Measurements from ENCODE around the gene PRDM13. TPM values are rescaled to one million over a fixed set of nuclear protein-coding genes. Genes with fewer than 3 reads are reported as not detected.

PRDM13 gene
- polyA plus RNA-seq, 4 donors: 0.03 TPM; not detected in 3

DNA sequence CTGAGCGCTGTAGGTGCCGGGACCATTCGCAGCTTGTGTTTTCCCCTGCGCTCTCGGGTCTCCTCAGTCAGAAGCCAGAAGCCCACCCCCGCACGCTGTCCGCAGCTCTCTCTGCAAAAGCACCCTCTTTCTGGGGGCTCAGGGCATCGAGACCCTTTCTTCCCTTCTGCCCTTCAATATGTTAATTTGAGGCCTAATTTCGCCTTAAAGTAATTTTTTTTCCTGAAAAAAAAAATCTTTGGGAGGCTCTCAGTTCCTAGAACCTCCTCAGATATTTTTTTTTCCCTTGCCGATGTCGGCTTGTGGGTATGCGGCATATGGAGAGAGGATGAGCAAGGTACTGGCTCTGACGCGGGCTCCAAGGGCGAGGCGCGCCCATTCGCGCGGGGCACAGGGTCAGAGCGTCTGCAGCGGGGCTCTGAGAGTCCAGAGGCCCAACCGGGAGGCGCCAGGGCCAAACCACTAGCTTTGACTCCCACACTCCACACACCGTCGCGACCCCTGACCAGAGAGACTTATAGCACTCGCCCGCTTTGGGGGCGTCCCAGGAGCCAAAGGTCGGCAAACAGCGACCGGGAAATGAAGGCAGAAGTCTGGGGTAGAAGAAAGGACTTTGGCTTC lies 893 bp downstream of the PRDM13 start:
- Histone ChIP-seq H3K9me3 (ENCODE audit: control insufficient read depth in 2 of 2, insufficient read depth in 1 of 2, low read depth in 1 of 2, low read length in 1 of 2) (peaks cover 0 to 5% of the 10 kb centered on the region in 2 donors), H3K4me1 (ENCODE audit: control insufficient read depth in 3 of 3, insufficient read depth in 2 of 3, low read depth in 1 of 3, low read length in 2 of 3) (peaks cover 0 to 13% (median 6%) of the 10 kb centered on the region in 3 donors), H3K27ac (ENCODE audit: low read depth in 1 of 3, low read length in 2 of 3) (no peak overlapping the region), H3K36me3 (ENCODE audit: control insufficient read depth in 3 of 3, insufficient read depth in 2 of 3, low read depth in 1 of 3, low read length in 3 of 3) (no peaks in the 10 kb centered on the region), H3K4me3 (ENCODE audit: low read depth in 1 of 3, low read length in 3 of 3) (no peak overlapping the region), H3K27me3 (ENCODE audit: control insufficient read depth in 3 of 3, insufficient read depth in 3 of 3, low read length in 3 of 3) (peaks cover 10 to 94% (median 69%) of the 10 kb centered on the region in 3 donors)
- no peak for DNase-seq
- WGBS, 3 donors: 4 to 10% (median 5%) methylated on average over 34 of the region's 34 CpGs
- FAIRE-seq: no peak

DNA sequence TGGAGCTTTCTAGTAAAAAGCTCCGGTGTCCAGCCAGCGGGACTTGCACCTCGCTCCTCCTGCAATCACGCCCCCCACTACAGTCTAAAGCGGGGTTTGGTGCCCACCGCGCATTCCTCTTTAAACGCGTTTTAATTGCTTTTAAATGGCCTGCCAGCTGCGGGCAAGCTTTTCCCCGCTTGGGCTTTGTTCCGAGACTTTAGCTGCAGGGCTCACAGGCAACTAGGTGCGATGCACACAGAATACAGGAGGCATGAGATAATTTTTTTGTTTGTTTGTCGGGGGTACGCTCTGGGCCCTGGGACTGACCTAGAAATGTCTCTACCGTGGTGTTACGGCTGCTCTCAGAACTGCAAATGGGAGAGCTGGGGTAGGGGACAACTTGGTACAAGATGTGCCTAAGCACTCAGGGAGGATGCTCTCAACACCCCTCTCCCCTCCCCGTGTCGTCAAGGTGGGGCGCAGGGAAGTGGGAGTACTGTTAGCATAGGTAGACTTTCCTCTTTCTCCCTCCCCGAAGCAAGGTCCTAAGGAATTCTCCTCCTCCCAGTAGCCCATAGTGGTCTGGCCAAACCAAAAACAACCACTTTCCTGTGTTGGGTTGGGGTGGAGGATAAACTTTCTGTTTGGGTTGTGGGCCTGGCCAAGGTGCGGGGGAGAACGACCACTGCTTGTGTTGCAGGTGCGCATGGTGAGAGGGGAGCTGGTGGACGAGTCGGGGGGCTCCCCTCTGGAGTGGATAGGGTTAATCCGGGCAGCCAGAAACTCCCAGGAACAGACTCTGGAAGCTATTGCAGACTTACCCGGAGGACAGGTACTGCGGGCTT lies 1.6 kb downstream of the PRDM13 start:
- 4 to 7% (median 5%) methylated on average over 29 of the region's 29 CpGs for WGBS, 3 donors

DNA sequence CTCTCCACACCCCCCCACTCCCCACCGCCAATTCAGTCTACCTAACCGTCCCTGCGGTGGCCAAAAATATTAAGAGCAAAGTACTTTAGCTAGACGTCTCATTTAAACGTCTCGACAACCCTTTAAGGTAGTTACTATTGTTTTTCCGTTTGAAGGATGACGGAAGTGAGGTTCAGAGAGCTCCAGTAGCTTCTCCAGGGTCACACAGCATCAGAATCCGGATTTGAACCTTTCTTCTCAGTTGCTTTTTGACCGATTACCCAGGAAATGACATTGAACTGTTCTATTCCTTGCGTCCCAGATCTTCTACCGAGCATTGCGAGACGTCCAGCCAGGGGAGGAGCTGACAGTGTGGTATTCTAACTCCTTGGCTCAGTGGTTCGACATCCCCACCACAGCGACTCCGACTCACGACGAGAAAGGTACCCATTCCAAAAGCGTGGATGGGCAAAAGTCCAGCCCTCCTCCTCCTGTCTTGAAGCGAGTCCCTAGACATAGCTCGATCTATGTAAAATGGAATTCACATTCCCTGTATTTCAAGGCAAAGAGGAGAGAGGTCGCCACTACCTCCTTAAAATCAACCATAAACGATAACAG lies 2.4 kb downstream of the PRDM13 start:
- Histone ChIP-seq H3K27ac (ENCODE audit: low read depth in 1 of 3, low read length in 2 of 3) (no peak overlapping the region), H3K4me3 (ENCODE audit: low read depth in 1 of 3, low read length in 3 of 3) (no peak overlapping the region), H3K27me3 (ENCODE audit: control insufficient read depth in 3 of 3, insufficient read depth in 3 of 3, low read length in 3 of 3) (peaks cover 10 to 92% (median 67%) of the 10 kb centered on the region in 3 donors), H3K4me1 (ENCODE audit: control insufficient read depth in 3 of 3, insufficient read depth in 2 of 3, low read depth in 1 of 3, low read length in 2 of 3) (peaks cover 0 to 11% (median 2%) of the 10 kb centered on the region in 3 donors), H3K9me3 (ENCODE audit: control insufficient read depth in 2 of 2, insufficient read depth in 1 of 2, low read depth in 1 of 2, low read length in 1 of 2) (peaks cover 0 to 5% of the 10 kb centered on the region in 2 donors), H3K36me3 (ENCODE audit: control insufficient read depth in 3 of 3, insufficient read depth in 2 of 3, low read depth in 1 of 3, low read length in 3 of 3) (no peaks in the 10 kb centered on the region)
- DNase-seq: no peak
- FAIRE-seq: no peak
- WGBS, 3 donors: 9 to 23% (median 11%) methylated on average over 24 of the region's 24 CpGs

More for the DNA sequence above, 1.6 kb downstream of the PRDM13 start:
- no peak overlapping the region for H3K4me3 ChIP-seq (ENCODE audit: low read depth in 1 of 3, low read length in 3 of 3)
- peaks cover 0 to 5% of the 10 kb centered on the region in 2 donors for H3K9me3 ChIP-seq (ENCODE audit: control insufficient read depth in 2 of 2, insufficient read depth in 1 of 2, low read depth in 1 of 2, low read length in 1 of 2)
- H3K27ac ChIP-seq (ENCODE audit: low read depth in 1 of 3, low read length in 2 of 3): no peak overlapping the region
- DNase-seq (no peak), FAIRE-seq (no peak)
- H3K4me1 ChIP-seq (ENCODE audit: control insufficient read depth in 3 of 3, insufficient read depth in 2 of 3, low read depth in 1 of 3, low read length in 2 of 3): peaks cover 0 to 18% (median 4%) of the 10 kb centered on the region in 3 donors
- no peaks in the 10 kb centered on the region for H3K36me3 ChIP-seq (ENCODE audit: control insufficient read depth in 3 of 3, insufficient read depth in 2 of 3, low read depth in 1 of 3, low read length in 3 of 3)
- peaks cover 10 to 95% (median 70%) of the 10 kb centered on the region in 3 donors for H3K27me3 ChIP-seq (ENCODE audit: control insufficient read depth in 3 of 3, insufficient read depth in 3 of 3, low read length in 3 of 3)

DNA sequence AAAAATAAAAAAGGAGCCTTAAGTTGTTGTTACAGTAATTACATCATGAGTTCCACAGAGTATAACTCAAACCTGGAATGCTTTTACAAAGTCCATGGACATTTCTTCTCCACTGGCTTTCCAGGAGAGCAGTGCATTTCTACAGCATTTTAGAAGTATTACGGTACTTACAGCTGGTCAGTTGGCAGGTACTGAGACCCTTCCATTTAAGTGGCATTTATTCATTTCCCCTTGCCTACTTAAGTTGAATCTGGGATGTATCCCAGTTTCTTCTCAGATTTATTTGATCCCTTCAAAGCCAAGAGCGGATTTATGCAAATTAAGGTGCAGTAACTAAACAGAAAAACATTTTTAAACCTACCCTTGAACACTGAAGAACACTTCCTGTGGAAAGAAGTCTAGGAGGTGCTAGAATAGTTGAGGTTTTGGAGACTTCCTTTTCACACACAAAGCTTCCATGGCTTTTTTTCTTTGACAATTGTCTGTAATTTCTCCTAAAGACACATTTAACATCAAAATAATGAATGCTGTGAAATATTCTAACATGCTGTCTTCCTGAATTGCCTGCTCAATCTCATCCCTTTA lies 3.4 kb downstream of the PRDM13 start:
- Histone ChIP-seq H3K27ac (ENCODE audit: low read depth in 1 of 3, low read length in 2 of 3) (no peak overlapping the region), H3K36me3 (ENCODE audit: control insufficient read depth in 3 of 3, insufficient read depth in 2 of 3, low read depth in 1 of 3, low read length in 3 of 3) (no peaks in the 10 kb centered on the region), H3K4me3 (ENCODE audit: low read depth in 1 of 3, low read length in 3 of 3) (no peak overlapping the region), H3K4me1 (ENCODE audit: control insufficient read depth in 3 of 3, insufficient read depth in 2 of 3, low read depth in 1 of 3, low read length in 2 of 3) (peaks cover 2 to 9% (median 3%) of the 10 kb centered on the region in 3 donors), H3K27me3 (ENCODE audit: control insufficient read depth in 3 of 3, insufficient read depth in 3 of 3, low read length in 3 of 3) (peaks cover 10 to 92% (median 67%) of the 10 kb centered on the region in 3 donors), H3K9me3 (ENCODE audit: control insufficient read depth in 2 of 2, insufficient read depth in 1 of 2, low read depth in 1 of 2, low read length in 1 of 2) (no peaks in the 10 kb centered on the region)
- no peak for FAIRE-seq
- WGBS, 3 donors: 19 to 22% (median 21%) methylated on average over 2 of the region's 2 CpGs
- no peak for DNase-seq

DNA sequence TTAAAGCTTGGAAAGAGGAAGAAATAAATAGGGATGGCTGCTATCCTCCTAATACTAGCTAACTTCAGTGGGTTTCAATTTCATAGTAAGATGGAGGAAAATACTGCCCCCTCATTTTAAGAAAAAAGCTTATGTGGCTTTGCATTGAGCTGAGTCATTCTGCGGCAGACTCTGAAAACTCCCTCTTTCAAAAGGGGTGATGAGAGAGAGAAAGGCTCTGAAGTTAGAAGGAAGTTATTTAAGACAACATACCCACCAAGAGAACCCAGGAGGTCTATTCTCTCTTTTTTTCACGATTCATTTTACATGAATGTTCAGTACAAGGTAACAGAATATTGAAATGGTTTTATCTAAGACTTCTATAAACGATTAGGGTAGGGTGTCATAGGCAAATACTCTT lies 4.5 kb downstream of the PRDM13 start:
- FAIRE-seq (no peak), DNase-seq (no peak)
- WGBS, 3 donors: 2 to 4% (median 3%) methylated on average over 3 of the region's 3 CpGs
- Histone ChIP-seq H3K9me3 (ENCODE audit: control insufficient read depth in 2 of 2, insufficient read depth in 1 of 2, low read depth in 1 of 2, low read length in 1 of 2) (no peaks in the 10 kb centered on the region), H3K4me1 (ENCODE audit: control insufficient read depth in 3 of 3, insufficient read depth in 2 of 3, low read depth in 1 of 3, low read length in 2 of 3) (peaks cover 2 to 9% (median 3%) of the 10 kb centered on the region in 3 donors), H3K27ac (ENCODE audit: low read depth in 1 of 3, low read length in 2 of 3) (no peak overlapping the region), H3K4me3 (ENCODE audit: low read depth in 1 of 3, low read length in 3 of 3) (no peak overlapping the region), H3K36me3 (ENCODE audit: control insufficient read depth in 3 of 3, insufficient read depth in 2 of 3, low read depth in 1 of 3, low read length in 3 of 3) (no peaks in the 10 kb centered on the region), H3K27me3 (ENCODE audit: control insufficient read depth in 3 of 3, insufficient read depth in 3 of 3, low read length in 3 of 3) (peaks cover 10 to 83% (median 57%) of the 10 kb centered on the region in 3 donors)

DNA sequence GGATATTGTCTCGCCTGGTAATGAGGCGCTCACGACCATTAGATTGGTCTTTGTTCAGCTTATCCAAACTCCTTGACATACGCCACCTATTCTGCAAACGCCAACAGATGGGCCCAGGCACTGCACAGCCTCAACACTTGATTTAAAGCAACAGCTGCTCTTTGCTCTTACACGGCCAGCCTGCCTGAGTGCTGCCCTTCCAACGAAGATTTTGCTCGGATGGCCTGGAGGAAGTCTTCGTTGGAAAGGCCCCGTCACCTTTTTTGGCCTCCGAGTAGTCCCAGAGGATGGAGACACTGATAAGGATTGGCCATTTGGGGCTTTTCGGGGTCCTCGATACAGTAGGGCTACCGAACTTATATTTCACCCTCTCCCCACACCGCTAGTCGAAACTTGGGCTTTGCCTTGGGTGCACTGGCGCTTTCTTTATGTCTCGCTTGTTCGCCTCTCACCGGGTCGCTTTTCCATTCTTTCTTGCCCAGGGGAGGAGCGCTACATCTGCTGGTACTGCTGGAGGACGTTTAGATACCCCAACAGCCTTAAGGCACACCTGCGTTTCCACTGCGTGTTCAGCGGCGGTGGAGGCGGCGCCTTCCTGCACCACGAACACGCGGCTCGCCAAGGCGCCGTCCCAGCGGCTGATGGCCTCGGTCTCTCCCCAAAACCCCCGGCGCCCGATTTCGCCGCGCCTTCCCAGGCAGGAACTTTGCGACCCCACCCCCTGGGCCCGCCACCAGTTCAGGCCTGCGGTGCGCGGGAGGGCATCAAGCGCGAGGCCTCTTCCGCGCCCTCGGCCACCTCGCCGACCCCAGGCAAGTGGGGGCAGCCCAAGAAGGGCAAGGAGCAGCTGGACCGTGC lies 6.1 kb downstream of the PRDM13 start:
- Histone ChIP-seq H3K27me3 (ENCODE audit: control insufficient read depth in 3 of 3, insufficient read depth in 3 of 3, low read length in 3 of 3) (peaks cover 3 to 81% (median 51%) of the 10 kb centered on the region in 3 donors), H3K36me3 (ENCODE audit: control insufficient read depth in 3 of 3, insufficient read depth in 2 of 3, low read depth in 1 of 3, low read length in 3 of 3) (no peaks in the 10 kb centered on the region), H3K27ac (ENCODE audit: low read depth in 1 of 3, low read length in 2 of 3) (no peak overlapping the region), H3K4me1 (ENCODE audit: control insufficient read depth in 3 of 3, insufficient read depth in 2 of 3, low read depth in 1 of 3, low read length in 2 of 3) (peaks cover 2 to 9% (median 3%) of the 10 kb centered on the region in 3 donors), H3K9me3 (ENCODE audit: control insufficient read depth in 2 of 2, insufficient read depth in 1 of 2, low read depth in 1 of 2, low read length in 1 of 2) (no peaks in the 10 kb centered on the region), H3K4me3 (ENCODE audit: low read depth in 1 of 3, low read length in 3 of 3) (peak overlapping the region in 1 of 3 donors; percentile 50)
- FAIRE-seq: no peak
- DNase-seq: no peak
- WGBS, 3 donors: 7 to 20% (median 10%) methylated on average over 47 to 56 of the region's 56 CpGs

DNA sequence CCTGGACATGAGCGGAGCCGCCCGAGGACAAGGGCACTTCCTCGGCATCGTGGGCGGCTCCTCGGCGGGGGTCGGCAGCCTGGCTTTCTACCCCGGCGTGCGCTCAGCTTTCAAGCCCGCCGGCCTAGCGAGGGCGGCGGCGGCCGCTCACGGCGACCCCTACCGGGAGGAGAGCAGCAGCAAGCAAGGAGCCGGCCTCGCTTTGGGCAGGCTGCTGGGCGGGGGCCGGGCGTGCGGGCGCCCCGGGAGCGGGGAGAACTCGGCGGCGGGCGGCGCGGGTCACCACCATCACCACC lies 6.7 kb downstream of the PRDM13 start:
- peak overlapping the region in 1 of 3 donors; percentile 50 for H3K4me3 ChIP-seq (ENCODE audit: low read depth in 1 of 3, low read length in 3 of 3)
- 1 to 2% (median 1%) methylated on average over 15 to 37 of the region's 37 CpGs for WGBS, 3 donors
- DNase-seq: peak in 1 of 2 donors; percentile 73
- peaks cover 0 to 3% of the 10 kb centered on the region in 2 donors for H3K9me3 ChIP-seq (ENCODE audit: control insufficient read depth in 2 of 2, insufficient read depth in 1 of 2, low read depth in 1 of 2, low read length in 1 of 2)
- no peak for FAIRE-seq
- H3K36me3 ChIP-seq (ENCODE audit: control insufficient read depth in 3 of 3, insufficient read depth in 2 of 3, low read depth in 1 of 3, low read length in 3 of 3): no peaks in the 10 kb centered on the region
- no peak overlapping the region for H3K27ac ChIP-seq (ENCODE audit: low read depth in 1 of 3, low read length in 2 of 3)
- peaks cover 3 to 81% (median 49%) of the 10 kb centered on the region in 3 donors for H3K27me3 ChIP-seq (ENCODE audit: control insufficient read depth in 3 of 3, insufficient read depth in 3 of 3, low read length in 3 of 3)
- H3K4me1 ChIP-seq (ENCODE audit: control insufficient read depth in 3 of 3, insufficient read depth in 2 of 3, low read depth in 1 of 3, low read length in 2 of 3): peaks cover 2 to 9% (median 3%) of the 10 kb centered on the region in 3 donors
